Osteocyte (in vitro differentiated cells): ENCODE measurements around the gene NRCAM. TPM values are rescaled to one million over a fixed set of nuclear protein-coding genes. Genes with fewer than 3 reads are reported as not detected.

Source experiments
- DNase-seq: peaks from one replicate; pipeline ENCODE4 v3.0.0; 2021; ENCODE audit warnings: mixed read lengths; ENCODE audit not compliant: unreplicated experiment; ENCODE audit errors: extremely low spot score
- H3K27ac Mint-ChIP-seq: one replicate; pipeline ENCODE4 v1.8.0; 2021; ENCODE audit warnings: mild to moderate bottlenecking, mixed read lengths; ENCODE audit not compliant: unreplicated experiment
- H3K27me3 Mint-ChIP-seq: one replicate; pipeline ENCODE4 v1.8.0; 2021; ENCODE audit warnings: mixed read lengths; ENCODE audit not compliant: unreplicated experiment
- H3K36me3 Mint-ChIP-seq: one replicate; pipeline ENCODE4 v1.8.0; 2021; ENCODE audit warnings: mixed read lengths; ENCODE audit not compliant: unreplicated experiment
- H3K4me1 Mint-ChIP-seq: one replicate; pipeline ENCODE4 v1.8.0; 2021; ENCODE audit warnings: mixed read lengths; ENCODE audit not compliant: unreplicated experiment
- H3K4me3 Mint-ChIP-seq: one replicate; pipeline ENCODE4 v1.8.0; 2021; ENCODE audit warnings: mild to moderate bottlenecking, moderate library complexity, mixed read lengths; ENCODE audit not compliant: unreplicated experiment
- H3K9me3 Mint-ChIP-seq: one replicate; pipeline ENCODE4 v1.8.0; 2021; ENCODE audit warnings: mixed read lengths; ENCODE audit not compliant: unreplicated experiment
- total RNA-seq: library from RNA; stranded (reverse); gene quantifications from 2 replicates; pipeline ENCODE4 v1.2.1, GENCODE V29; 2021
- TF ChIP-seq, protein P1 (sequence below): fragments of 200-600 bp; sonication (generic); IDR thresholded peaks from 2 replicates; pipeline ENCODE4 v1.5.0; 2021; ENCODE audit warnings: antibody characterized with exemption, mild to moderate bottlenecking, moderate library complexity

The NRCAM gene
- total RNA-seq, 1 donor from 2014 or later: 81.8 TPM

DNA sequence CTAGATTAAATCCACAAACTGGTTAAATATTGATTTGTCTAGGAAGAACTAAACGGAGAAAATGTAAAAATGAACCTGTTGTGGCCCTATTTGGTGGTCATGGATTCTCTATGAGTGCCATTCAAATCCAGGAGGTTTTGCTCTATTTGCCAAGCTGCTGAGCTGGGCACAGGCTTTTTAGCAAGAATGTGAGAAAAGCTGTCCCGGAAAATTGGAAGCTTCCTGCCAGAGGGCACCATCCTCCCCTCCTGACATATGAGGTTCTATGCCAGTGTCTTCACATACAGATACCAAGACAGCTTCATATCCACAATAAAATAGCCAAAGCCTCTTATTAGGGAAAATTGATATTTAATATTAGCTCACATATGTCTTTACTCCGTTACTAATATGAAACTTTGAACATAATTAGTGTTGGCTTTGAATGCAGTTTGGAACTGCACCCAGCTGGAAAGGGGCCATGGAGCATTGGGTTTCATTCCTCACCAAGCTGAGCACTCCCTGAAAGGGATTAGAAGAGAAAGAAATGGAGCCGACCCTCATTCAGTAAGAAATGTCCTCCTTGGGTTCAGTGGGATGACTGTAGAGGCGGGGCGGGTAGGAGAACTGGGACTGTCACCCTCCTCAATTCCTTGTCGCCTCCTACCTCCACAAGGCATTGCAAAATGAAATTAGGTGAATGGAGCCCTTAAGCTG is 47.8 kb downstream of the NRCAM start:
- TF ChIP-seq, protein P1, sequence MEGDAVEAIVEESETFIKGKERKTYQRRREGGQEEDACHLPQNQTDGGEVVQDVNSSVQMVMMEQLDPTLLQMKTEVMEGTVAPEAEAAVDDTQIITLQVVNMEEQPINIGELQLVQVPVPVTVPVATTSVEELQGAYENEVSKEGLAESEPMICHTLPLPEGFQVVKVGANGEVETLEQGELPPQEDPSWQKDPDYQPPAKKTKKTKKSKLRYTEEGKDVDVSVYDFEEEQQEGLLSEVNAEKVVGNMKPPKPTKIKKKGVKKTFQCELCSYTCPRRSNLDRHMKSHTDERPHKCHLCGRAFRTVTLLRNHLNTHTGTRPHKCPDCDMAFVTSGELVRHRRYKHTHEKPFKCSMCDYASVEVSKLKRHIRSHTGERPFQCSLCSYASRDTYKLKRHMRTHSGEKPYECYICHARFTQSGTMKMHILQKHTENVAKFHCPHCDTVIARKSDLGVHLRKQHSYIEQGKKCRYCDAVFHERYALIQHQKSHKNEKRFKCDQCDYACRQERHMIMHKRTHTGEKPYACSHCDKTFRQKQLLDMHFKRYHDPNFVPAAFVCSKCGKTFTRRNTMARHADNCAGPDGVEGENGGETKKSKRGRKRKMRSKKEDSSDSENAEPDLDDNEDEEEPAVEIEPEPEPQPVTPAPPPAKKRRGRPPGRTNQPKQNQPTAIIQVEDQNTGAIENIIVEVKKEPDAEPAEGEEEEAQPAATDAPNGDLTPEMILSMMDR: no peak
- no peak for DNase-seq
- no peak overlapping the region for H3K4me3 Mint-ChIP-seq
- peaks cover 35% of the 10 kb centered on the region for H3K4me1 Mint-ChIP-seq
- H3K27ac Mint-ChIP-seq: no peak overlapping the region
- H3K27me3 Mint-ChIP-seq: no peaks in the 10 kb centered on the region
- peaks cover 4% of the 10 kb centered on the region for H3K36me3 Mint-ChIP-seq
- peaks cover 8% of the 10 kb centered on the region for H3K9me3 Mint-ChIP-seq

DNA sequence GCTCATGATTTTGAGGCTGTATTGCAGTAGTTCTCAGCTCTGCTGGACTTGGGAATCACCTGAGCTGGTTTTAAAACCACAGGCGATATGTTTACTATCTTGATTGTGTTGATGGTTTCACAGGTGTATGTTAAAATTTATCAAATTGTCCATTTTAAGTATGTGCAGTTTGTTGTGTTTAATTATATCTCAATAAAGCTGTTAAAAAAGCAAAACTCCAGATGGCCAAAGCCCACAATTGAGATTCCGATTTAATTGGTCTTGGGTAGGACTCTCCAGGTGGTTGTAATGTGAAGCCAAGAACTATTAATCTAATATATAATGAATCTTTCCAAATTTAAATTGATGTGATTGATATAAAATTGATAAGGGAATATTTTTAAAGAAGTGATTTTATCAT is 48.6 kb downstream of the NRCAM start:
- Mint-ChIP-seq H3K4me1 (peaks cover 33% of the 10 kb centered on the region), H3K36me3 (peaks cover 4% of the 10 kb centered on the region), H3K9me3 (peaks cover under 1% of the 10 kb centered on the region), H3K27ac (no peak overlapping the region), H3K27me3 (no peaks in the 10 kb centered on the region), H3K4me3 (no peak overlapping the region)
- TF ChIP-seq, protein P1: no peak
- no peak for DNase-seq

DNA sequence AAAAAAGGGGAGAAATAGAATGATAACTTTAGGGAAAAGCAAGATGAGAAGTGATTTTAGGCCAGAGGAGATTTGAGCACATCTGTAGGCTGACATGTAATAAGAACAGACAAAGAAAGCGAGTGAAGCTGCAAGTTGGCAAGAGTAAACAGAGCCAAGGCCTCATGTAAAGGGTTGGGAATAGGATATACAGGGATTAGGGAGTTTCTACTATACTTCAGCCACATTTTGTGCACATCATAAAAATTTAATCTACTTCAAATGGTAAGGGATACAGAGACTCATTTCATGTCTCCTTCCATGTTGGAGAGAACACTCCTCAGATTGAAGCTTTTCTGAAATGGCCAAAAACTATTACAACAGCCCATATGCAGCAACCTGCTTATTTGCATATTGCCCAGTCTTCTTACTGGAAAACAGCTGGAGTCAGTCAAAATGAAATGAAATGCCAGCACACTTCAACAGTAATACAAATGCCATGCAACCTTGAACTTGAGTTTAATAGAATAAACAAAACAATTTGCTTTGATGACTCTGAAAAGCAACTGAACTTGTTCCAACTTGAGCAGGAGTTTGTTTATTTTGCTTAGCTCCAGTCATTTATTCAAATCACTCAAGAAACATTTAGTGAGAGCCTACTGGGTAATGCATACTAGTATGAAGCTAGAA is 49.9 kb downstream of the NRCAM start:
- Mint-ChIP-seq H3K4me3 (no peak overlapping the region), H3K36me3 (peaks cover 4% of the 10 kb centered on the region), H3K4me1 (peaks cover 41% of the 10 kb centered on the region), H3K27ac (peak overlapping the region; percentile 2), H3K27me3 (no peaks in the 10 kb centered on the region), H3K9me3 (no peaks in the 10 kb centered on the region)
- TF ChIP-seq, protein P1: no peak
- DNase-seq: no peak

DNA sequence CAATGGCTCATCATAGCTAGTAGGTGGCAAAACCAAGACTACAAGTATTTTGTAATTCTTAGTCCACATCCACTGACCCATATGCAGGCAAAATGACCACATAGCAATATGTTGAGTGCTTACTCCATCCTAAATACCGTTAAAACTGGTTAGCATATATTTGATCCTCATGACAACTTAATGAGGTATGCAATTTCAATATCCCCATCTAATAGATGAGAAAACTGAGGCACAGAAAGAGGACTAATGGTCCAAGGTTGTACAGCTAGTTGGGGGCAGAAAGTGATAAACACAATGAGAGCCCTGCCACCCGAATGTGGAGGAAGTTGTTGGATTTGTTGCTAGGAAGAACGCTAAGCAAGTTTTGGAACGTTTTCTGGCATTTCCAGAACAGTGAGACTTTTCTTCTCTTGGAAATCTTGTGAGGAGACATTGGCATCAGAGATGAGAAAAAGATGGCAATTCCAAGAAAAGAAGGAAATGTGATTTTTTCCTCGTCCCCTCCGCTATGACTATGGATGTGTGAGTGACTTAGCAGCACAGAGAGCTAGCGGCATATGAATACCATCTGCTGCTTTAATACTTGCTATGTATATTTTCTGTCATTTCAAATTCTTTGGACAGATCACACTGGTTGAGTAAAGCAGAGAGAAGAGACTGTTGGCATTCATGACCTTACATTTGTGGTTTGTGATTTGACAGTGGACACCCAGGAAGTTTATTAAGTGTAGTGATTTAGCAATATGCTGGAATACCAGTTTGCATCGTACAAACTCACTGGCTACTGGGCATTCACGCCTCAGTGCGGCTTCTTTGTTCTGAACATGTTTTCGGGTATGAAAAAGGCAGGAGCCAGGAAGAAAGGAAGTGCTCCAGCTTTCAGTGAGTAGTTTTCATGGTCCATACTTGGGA is 51.5 kb downstream of the NRCAM start:
- H3K27me3 Mint-ChIP-seq: no peaks in the 10 kb centered on the region
- H3K4me3 Mint-ChIP-seq: no peak overlapping the region
- no peaks in the 10 kb centered on the region for H3K9me3 Mint-ChIP-seq
- DNase-seq: no peak
- no peaks in the 10 kb centered on the region for H3K36me3 Mint-ChIP-seq
- H3K27ac Mint-ChIP-seq: no peak overlapping the region
- TF ChIP-seq, protein P1: no peak
- peaks cover 41% of the 10 kb centered on the region for H3K4me1 Mint-ChIP-seq
